ENCODE results near the gene CDH23.

CDH23 gene

DNA sequence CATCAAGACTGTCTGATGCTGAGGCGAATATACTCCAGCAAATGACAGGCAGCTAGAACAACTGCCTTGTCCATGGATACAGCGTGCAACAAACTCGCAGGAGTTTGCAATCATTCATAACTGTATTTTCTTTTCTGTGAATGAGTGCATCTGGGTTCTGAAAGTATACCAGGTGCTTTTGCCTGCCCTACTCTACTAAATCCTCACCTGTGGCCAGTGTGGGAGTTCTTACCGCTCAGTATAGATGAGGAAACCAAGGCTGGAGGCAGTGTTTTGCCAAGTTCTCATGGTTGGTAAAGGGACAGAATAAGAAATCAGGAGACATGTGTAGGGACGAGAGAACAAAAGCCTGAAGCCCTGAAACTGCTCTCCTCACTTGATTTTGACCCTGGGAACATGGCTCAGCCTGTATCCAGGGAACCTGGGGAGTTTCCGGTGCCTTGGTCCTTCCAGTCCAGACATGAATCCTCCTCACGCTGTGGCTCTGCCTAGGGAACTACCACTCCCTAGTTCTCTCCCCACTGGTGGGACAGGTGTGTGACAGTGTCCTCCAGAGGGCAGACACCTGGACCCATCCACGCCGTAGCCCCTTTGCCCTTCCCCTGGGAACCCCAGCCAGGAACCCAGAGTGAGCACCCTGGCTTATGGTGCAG is 142.0 kb downstream of the CDH23 start:
- DNase-seq (ENCODE audit: low spot score), result no peak

DNA sequence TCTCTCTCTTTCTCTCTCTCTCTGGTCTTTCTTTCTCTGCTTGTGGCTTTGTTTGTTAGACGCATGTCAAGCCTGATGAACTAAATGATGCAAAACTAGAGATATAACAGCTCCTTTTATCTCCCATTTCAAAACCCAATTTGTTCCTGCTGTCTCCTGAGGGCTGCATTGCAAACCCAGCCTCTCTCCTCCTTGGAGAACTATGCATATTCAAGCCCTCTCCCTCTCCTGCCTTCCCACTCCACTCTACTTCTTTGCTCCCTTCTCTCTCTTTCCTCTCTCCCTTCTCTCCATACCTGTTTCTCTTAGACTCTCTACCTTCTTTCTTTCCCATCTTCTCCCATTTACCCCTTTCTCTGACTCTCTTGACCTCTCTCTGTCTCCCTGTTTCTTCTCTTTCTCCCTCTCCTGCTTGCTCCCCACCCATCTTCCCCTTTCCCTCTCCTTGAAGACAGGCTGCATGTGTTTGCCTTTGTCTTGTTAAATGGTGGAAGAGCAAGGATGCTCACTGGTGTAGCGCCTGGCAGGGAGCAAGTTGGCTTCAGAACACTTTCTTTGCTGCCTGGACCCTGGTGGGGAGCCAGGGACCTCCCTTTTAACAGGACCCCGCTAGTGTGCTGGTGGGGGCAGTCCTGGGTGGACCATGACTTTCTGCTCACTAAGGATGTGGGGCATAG is 142.9 kb downstream of the CDH23 start:
- DNase-seq (ENCODE audit: low spot score), result no peak

DNA sequence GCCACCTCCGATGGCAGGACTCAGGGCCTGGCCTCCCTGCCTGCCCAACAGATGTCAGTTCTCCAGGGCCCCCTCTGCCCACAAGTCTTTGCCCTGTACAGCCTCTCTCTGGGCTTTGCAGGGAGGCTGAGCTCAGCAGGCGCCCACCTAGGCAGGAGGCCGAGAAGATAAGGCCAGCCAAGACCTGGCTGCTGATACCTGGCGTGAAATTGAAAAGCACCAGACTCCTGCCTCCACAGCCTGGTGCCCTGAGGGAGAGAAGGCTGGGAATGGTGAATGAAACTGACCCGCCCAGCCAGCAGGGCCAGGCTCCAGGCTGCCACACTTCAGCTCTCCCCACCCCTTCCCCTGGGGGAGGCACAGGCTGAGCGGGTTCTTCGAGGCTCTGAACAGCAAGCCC is 145.8 kb downstream of the CDH23 start:
- DNase-seq (ENCODE audit: low spot score), result no peak

DNA sequence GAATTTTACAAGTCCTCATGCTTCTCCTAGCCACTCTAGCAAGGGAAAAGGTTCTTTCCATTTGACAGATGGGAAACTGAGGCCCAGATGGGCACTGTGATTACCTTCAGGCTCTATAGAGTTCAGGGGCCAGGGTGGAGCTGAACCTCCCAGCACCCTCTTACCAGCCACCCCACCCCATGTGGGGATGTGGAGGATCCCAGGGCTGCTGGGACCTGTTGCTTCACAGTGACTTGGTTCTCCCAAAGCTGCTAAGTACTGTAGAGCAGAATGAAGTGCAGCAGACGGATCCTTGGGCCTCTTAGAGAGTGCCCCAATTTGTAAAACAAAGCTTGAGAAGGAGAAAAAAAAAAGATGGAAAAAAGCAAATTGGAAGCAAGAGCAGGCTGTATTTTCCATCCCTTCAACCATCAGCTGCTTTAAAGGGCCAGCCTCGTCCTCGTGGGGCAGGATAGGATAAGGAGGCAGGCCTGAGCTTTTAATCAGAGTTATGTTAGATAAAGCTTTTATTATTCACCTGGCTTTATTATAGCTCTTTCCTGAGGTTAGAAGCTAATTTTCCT is 147.0 kb downstream of the CDH23 start:
- no peak for DNase-seq (ENCODE audit: low spot score)

DNA sequence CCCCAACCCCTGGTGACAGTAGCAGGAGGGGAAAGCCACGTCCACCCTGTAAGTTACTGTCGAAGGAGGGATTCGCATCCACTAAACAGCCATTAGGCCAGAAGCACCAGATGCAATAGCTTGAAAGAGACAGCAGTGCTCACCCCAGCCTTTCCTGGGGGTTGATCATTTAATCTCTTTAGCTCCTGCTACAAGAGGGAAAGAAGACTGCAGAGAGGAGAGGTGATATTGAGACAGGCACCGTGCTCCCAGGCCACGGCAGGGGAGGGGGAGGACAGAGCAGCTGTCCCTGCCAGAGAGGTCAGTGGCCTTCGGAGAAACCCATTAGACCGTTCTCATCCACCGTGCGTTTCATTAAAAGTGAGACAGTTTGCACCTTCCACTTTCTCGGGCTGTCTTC is 148.3 kb downstream of the CDH23 start:
- no peak for DNase-seq (ENCODE audit: low spot score)

DNA sequence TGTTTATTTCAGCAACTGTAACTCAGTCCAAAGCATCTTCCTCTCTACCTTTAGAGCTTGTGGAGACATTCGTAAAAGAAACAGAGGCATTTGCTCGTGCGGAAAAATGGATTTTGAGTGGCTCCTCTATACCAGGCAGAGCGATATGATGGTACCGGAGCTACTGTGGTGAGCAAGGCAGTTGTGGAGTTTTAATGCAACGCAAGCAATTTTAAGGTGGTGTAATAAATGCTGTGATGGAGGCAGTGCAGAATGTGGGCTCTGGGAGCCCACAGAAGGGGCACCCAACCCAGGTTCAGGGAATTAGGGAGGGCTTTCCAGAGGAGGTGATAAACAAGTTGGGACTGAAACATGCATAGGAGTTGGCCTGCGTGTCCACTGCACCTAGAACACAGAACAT is 149.5 kb downstream of the CDH23 start:
- no peak for DNase-seq (ENCODE audit: low spot score)

DNA sequence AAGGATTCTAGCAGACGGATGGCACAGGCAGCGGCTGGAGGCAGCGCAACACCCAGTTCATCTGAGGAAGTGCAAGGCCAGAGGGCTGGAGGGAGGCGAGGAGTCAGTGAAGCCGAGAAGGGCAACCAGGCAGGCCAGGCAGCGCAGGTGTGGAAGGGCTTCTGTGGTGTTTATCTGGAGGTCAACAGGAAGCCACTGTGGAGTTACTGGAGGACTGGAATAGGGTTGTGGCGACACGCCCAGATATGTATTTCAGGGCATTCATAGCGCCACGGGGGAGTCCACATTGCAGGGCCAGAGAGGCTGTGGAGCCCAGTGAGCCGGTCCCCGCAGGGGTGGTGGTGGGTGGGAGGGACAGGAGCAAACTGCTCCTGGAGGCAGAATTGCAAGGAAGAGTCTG is 150.6 kb downstream of the CDH23 start:
- DNase-seq (ENCODE audit: low spot score), result no peak

DNA sequence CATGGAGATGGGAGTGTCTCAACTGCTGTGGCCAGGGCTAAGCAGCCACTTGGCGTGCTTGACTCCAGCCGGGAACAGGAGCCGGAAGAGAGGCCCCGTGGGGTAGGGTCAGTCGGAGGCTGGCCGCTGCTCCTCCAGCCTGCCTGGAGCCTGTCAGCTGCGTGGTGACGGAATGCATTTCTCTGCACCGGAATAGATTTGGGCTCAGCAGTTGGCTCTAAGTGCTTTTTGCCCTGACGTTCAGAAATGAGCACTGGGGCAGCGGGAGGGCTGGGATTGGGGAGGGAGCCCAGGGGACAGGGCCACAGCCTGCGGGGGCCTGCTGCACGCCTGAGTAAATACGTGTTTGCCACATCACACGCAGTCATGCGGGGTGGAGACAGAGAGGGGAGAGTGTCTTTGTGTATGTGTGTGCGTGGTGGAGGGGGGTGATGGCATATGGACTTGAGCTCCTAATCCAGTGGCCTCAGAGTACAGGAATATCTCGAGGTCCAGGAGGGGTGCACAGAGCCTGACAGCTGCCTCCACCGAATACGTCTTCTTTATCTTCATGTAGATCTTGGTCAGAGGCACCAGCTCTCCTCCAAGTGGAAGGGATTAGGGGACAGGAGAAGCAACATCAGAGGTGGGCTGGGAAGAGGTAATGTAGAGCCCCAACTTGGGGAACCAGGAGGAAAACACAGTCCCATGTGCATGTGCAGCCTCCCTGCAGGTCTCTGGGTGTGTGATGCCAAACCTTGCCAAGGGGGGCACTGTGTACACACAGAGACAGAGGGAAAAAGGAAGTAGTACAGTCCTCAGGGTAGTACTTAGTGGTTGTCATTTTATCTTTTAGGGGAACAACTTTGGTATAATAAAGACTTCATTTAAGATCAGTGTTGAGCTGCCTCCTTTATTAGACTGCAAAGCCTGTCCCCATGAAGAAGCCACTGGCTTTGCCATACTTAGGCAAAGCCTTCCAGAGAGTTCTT is 151.4 kb downstream of the CDH23 start:
- no peak for DNase-seq (ENCODE audit: low spot score)

DNA sequence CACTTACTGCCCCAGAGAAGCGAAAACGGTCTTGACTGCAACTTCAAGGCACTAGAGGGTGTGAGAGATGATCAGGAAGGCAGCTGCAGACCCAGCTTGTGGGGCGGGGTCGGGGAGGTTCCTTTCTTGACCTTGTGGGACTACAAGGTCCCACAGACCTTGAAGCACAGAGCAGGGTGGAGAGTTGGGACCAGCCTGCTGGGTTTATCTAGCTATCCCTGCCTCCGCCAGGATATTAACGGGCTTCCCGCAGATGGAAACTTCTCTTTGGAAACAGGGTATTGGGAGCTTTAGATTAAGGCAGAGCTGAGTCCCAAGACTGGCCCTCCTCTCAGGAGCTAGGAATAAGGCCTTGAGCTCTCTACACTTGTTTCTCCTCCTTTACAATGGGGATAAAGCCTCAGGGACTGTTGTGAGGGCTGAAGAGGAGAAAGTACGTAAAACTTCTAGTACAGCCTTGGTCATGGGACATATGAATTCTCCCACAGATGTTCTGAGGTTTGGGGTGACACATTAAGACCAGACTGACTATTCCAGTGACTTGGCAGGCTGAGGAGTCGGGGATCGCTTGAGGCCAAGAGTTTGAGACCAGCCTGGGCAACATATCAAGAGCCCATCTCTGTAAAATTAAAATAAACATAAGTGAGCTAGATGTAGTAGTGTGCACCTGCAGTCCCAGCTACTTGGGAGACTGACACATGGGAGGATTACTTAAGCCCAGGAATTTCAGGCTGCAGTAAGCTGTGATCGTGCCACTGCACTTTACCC is 153.2 kb downstream of the CDH23 start:
- no peak for DNase-seq (ENCODE audit: low spot score)

DNA sequence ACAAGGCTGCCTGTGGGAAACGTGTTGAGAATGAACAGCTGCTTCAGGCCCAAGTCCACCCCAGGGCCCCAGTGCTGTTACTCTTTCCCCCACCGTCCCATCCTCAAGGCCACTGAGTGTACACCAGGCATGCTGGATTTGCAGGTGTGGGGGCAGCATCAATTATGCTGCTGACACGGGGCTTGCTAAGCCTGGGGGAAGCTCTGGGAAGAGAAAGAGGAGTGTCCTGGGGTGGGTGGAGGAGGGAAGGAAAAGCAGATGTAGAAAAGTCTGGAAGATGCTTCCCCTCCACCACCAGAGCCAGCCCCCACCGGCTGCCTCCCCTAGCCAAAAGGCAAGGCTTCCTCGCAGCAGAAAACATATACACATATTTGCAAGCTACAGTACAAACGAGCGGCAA is 153.9 kb downstream of the CDH23 start:
- no peak for DNase-seq (ENCODE audit: low spot score)

DNA sequence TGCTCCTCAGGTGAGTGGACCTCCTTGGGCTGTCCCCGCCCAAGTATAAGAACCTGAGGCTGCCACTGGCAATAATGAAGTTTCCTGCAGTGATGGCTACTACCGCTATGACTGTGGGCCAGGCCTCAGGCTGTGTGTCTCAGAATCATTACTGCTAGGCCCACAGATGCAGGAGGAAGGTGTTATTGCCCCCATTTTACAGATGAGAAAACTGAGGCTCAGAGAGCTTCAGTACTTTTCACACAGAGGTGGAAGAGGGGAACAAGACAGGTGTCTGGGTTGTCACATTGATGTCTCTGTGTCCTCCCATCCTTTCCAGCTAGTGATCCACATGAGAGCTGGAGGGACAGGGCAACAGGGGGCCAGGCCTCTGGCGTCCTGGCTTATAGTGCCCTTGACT is 155.2 kb downstream of the CDH23 start:
- DNase-seq (ENCODE audit: low spot score), result no peak

DNA sequence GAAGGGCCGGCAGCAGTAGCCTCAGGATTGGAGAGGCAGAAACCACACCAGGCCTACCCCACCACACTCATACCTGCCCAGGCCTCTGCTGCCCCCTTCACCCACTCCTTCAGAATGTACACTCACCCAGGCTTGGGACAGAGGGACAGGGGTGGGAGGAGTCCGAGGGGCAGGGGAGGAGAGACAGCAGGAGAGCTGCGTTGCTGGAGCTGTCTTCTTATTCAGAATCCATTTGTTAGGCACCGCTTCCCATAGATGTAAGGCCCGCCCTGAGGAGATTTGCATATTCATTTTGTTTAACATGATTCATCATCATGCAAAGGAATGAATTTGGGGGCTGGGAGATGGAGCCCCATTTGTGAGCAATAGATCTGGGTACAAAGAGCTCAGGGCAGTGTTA is 156.7 kb downstream of the CDH23 start:
- DNase-seq (ENCODE audit: low spot score), result no peak

DNA sequence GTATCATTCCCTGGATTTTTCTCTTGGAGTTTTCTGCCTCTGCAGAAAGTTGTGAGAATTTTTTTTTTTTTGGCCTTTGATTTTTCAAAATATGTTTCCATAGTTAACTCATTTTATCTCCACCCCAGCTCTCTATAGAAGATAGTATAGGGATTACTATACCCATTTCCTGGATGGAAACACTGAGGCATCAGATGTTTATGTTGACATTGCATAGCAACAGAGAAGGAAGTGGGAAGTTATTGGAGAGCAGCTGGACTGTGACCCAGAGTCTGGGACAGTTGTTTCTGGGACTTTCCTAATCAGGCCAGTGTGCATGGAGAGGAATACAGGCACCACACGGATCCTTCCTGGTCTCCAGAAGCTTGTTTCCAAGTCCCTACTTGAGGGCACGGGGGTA is 158.0 kb downstream of the CDH23 start:
- no peak for DNase-seq (ENCODE audit: low spot score)

DNA sequence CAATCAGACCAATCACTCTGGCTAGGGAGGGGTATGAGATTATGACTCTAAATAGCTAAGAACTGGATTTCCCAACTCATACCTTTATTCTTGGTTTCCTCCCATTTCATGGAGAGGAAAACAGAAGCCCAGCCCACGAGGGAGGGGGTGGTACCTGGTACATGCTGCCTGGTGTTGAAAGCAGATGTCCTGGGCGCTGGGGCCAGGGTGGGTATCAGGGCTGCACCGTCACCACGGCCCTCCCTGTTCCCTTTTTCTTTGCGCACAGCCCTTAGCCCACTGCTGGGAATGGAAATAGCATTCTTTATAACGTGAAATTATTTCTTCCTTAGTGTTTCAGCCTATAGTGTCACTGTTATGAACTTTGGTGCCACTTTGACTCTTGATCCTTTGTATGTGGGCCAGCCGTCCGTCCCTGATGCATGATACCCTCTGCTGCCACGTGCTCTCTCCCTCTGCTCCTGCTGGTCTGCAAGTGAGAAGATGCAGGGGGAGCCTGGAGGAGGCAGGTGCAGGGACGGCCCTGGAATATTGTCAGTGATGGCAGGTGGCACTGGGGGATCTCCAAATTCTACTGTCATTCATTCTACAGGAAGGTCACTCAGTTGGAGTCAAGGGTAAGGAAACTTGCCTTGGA is 158.5 kb downstream of the CDH23 start:
- DNase-seq (ENCODE audit: low spot score), result no peak

DNA sequence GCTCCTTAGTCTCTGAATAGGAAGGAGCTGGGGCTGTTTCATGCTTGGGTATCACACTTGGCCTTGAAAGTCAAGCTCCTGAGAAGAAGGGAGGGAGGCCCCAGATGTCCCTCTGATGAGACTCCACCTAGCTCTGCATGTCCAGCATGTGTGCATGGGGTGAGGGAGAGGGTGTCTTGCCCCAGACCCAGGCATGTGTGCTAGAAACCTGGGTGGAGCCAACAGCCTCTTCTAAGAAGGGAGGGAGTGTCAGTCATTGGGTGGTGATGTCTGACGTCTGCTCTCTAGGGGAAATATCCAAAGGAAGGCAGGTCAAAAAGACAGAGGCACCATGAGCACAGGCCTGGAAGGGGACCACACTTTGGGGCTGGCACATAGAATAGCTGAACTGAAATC is 159.0 kb downstream of the CDH23 start:
- no peak for DNase-seq (ENCODE audit: low spot score)

DNA sequence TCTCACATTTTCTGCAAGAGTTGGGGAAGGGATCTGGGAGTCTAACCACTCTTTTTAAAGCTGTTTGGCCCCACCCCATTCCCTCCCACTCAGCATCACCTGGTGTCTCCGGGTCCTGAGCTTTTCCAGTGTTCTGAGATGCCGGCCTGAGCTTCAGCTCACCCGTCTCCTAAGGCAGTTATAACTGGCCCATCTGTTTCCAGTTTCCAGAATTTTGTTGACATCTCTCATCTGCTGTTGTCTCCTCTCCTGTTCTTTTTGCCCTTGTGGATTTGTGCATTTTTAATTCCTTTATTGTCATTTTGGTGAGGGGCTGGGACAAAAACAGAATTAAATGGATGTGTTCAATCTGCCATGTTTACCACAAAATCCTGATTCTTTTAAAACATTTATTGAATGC is 162.3 kb downstream of the CDH23 start:
- no peak for DNase-seq (ENCODE audit: low spot score)

DNA sequence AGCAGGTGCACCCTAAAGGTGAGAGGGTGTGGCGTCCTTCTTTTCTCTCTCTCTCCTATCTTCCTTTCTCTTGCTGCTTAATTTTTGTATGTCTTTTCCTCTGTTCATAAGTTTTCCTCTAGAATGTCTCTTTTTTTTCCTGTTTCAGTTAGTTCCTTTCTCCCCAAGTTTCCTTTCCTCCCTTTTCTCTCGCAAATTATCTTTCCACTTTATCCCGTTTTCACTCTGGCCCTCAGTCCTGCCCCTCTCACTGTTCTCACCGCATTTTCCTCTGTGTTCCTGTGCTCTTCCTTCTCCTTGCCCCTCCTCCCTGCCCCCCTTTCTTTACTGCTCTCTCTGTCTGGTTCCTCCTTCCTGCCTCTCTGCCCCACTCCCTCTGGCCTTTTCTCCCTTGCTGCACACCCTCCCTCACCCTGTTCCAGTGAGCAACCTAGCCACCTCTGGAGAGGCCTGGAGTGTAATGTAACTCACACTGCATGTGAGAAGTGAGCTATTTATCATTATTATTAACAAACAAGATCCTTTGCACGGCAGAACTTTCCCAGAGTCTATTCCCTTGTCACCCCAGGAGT is 164.4 kb downstream of the CDH23 start:
- no peak for DNase-seq (ENCODE audit: low spot score)

DNA sequence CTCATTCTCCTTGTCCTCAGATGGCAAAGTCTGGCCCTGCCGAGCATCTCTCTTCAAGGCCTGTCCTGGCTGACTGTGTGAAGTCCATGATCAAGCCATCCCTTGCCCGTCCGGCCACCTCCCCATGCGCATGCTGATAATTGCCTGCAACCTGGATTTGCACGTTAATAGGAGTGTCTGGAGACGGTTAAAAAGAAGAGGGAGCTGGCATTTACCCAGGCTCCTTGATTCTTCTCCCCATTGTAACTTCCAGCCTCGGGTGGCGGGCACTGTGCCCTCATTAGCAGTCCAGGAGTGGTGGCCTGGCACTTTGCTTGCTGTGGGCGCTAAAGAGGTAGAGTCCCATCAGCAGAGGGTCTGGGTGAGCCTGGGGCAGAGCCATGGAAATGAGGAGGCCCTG is 165.5 kb downstream of the CDH23 start:
- DNase-seq (ENCODE audit: low spot score), result no peak

DNA sequence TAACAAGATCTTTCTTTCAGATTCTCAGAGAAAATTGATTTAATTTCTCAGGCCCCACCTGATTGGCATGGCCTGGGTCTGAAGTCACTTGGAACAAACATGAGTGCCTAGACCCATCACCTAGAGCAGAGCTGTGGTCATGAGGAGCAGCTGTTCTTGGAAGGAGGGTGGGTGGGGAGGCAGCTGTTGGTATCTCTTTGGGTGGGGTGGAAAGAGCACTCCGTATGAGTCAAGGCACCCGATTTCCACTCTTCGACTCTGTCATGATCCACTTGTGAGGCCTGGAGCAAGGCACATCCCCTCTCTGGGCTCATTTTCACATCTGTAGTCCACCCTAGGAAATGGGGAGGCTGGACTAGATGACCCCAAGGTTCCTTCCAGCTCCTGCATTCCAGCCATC is 166.2 kb downstream of the CDH23 start:
- no peak for DNase-seq (ENCODE audit: low spot score)

DNA sequence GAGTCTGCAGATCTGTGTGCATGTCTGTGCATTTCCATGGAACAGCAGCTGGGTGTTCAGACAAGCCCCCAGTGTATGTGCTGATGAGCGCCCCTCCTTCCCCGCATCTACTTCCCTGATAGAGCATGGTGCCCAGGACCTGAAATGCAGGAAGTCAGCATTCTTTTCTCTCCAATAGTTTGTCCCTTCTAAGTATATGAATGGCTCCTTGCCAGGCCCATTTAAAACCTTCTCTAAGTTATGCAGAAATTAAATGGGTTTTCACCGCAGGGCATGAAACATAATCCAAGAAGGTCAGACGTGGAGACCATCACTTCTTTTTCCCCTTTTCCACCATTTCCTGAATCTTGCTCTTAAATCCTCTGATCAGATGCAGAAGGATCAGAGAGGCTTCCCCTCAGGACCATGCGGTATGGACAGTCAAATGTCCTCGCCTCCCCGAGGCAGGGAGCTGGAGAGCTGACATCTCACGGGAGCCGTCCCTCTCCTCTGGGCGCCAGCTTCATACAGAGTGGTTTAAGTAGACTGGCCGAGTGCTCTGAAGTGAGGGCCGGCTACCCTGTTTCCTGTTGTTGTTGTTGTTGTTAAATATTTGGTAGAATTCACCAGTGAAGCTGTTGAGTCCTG is 167.6 kb downstream of the CDH23 start:
- DNase-seq (ENCODE audit: low spot score), result no peak
